ENCODE results near the gene FNIP2.
A peak's percentile ranks its signal among the peaks of the same experiment; 100 is the strongest.

FNIP2 gene

GRCh38 chr4:158847535-158847934 is 78.7 kb downstream of the FNIP2 start:
- Histone ChIP-seq H3K27me3 (no peaks in the 10 kb centered on the region), H3K9me3 (no peaks in the 10 kb centered on the region), H3K4me1 (ENCODE audit: control insufficient read depth in 1 of 2, insufficient read depth in 1 of 2, low read depth in 1 of 2, low read length in 1 of 2) (no peaks in the 10 kb centered on the region), H3K4me3 (ENCODE audit: low read depth in 1 of 2, low read length in 1 of 2) (no peak overlapping the region), H3K36me3 (no peaks in the 10 kb centered on the region), H3K27ac (no peak overlapping the region)
- TF ChIP-seq, protein P1, sequence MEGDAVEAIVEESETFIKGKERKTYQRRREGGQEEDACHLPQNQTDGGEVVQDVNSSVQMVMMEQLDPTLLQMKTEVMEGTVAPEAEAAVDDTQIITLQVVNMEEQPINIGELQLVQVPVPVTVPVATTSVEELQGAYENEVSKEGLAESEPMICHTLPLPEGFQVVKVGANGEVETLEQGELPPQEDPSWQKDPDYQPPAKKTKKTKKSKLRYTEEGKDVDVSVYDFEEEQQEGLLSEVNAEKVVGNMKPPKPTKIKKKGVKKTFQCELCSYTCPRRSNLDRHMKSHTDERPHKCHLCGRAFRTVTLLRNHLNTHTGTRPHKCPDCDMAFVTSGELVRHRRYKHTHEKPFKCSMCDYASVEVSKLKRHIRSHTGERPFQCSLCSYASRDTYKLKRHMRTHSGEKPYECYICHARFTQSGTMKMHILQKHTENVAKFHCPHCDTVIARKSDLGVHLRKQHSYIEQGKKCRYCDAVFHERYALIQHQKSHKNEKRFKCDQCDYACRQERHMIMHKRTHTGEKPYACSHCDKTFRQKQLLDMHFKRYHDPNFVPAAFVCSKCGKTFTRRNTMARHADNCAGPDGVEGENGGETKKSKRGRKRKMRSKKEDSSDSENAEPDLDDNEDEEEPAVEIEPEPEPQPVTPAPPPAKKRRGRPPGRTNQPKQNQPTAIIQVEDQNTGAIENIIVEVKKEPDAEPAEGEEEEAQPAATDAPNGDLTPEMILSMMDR (IDR thresholded peaks at IDR 0.05): no peak

- TF ChIP-seq, protein P1 (IDR thresholded peaks at IDR 0.05): no peak
- H3K4me1 ChIP-seq (ENCODE audit: control insufficient read depth in 1 of 2, insufficient read depth in 1 of 2, low read depth in 1 of 2, low read length in 1 of 2): no peaks in the 10 kb centered on the region
- H3K27me3 ChIP-seq: no peaks in the 10 kb centered on the region
- H3K9me3 ChIP-seq: no peaks in the 10 kb centered on the region
- no peak overlapping the region for H3K4me3 ChIP-seq (ENCODE audit: low read depth in 1 of 2, low read length in 1 of 2)
- H3K36me3 ChIP-seq: no peaks in the 10 kb centered on the region
- H3K27ac ChIP-seq: no peak overlapping the region
These were observed 80.9 kb downstream of the FNIP2 start for GRCh38 chr4:158849681-158850080.

DNA sequence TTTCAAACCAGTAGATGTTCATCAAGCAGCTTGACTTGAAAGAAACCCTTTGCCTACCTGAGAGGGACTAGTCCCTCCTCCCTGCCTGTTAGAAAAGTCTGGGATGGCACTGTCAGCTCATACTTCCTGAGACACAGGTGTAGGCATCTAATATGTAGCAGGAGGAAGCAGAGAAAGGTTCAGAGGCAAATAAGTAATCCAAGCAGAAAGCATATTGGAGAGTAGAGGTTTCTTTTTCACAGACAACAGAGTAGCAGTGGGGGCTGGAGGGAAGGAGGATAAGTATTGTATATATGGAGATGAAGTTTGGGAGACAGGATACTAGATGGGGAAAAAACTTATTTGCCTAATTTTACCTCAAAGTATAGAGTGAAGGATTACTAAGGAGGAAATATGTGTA is 81.5 kb downstream of the FNIP2 start:
- Histone ChIP-seq H3K4me3 (ENCODE audit: low read depth in 1 of 2, low read length in 1 of 2) (no peak overlapping the region), H3K36me3 (no peaks in the 10 kb centered on the region), H3K4me1 (ENCODE audit: control insufficient read depth in 1 of 2, insufficient read depth in 1 of 2, low read depth in 1 of 2, low read length in 1 of 2) (no peaks in the 10 kb centered on the region), H3K27ac (no peak overlapping the region), H3K27me3 (no peaks in the 10 kb centered on the region), H3K9me3 (no peaks in the 10 kb centered on the region)
- TF ChIP-seq, protein P1 (IDR thresholded peaks at IDR 0.05): no peak

DNA sequence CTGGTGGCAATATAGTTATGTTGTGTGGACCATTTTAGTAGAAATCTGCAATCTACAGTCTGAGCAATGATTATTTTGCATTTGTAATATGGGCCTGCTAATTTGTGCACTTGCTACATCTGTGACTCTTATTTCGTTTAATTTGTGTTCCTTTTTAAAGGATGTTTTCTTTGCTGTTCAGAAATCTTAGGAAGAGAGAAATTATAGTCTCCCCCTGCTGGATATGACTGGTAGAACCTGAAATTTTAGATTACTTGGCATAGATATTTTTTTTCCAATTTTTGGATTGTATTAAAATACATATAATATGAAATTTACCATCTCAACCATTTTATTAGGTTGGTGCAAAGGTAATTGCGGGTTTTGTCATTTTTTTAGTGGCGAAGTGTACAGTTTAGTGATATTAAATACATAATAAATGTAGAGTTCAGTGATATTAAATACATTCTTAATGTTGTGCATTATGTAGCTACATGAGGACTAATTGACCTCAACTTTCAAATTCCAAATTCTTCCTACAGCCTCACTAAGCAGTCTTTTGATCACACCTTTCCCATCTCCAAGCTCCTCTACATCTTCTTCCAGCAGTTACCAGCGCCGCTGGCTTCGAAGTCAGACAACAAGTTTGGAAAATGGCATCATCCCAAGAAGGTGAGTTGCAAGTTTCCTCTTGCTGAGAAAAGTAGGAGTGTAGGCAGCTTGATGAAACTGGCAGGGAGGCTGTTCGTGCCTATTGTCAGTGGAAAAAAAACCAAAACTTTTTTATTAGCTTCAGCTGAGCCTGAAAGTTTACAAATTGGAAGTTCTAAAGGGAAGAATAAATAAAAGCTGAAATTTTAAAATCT is 82.2 kb downstream of the FNIP2 start:
- Histone ChIP-seq H3K36me3 (no peaks in the 10 kb centered on the region), H3K4me1 (ENCODE audit: control insufficient read depth in 1 of 2, insufficient read depth in 1 of 2, low read depth in 1 of 2, low read length in 1 of 2) (no peaks in the 10 kb centered on the region), H3K9me3 (no peaks in the 10 kb centered on the region), H3K4me3 (ENCODE audit: low read depth in 1 of 2, low read length in 1 of 2) (no peak overlapping the region), H3K27me3 (no peaks in the 10 kb centered on the region), H3K27ac (no peak overlapping the region)
- TF ChIP-seq, protein P1 (IDR thresholded peaks at IDR 0.05): peak; percentile 75

- H3K4me1 ChIP-seq (ENCODE audit: control insufficient read depth in 1 of 2, insufficient read depth in 1 of 2, low read depth in 1 of 2, low read length in 1 of 2): no peaks in the 10 kb centered on the region
- H3K27me3 ChIP-seq: no peaks in the 10 kb centered on the region
- no peak overlapping the region for H3K27ac ChIP-seq
- H3K4me3 ChIP-seq (ENCODE audit: low read depth in 1 of 2, low read length in 1 of 2): no peak overlapping the region
- H3K36me3 ChIP-seq: no peaks in the 10 kb centered on the region
- no peaks in the 10 kb centered on the region for H3K9me3 ChIP-seq
- TF ChIP-seq, protein P1 (IDR thresholded peaks at IDR 0.05): no peak
These were observed 85.4 kb downstream of the FNIP2 start for GRCh38 chr4:158854236-158854635.

All from neutrophil (primary cell).